Keratinocyte (primary cell): ENCODE results near the gene PHF3. TPM values are rescaled to one million over a fixed set of nuclear protein-coding genes. Genes with fewer than 3 reads are reported as not detected.

Source experiments
- DNase-seq: peaks from one replicate; pipeline ENCODE4 v3.0.0-alpha.2; 2011; ENCODE audit warnings: low read depth, missing footprints, low spot score
- FAIRE-seq: peaks from 2 replicates; lab custom pipeline; 2011; peaks lifted over from hg19 to GRCh38; lab: Jason Lieb, UNC
- H2AFZ ChIP-seq: 2 replicates; pipeline ENCODE4 v1.6.0; 2012; ENCODE audit warnings: low read length, control low read depth, inconsistent platforms; ENCODE audit not compliant: control insufficient read depth
- H3K27ac ChIP-seq: 2 replicates; pipeline ENCODE4 v1.5.1; 2011; ENCODE audit warnings: low read length; ENCODE audit not compliant: control insufficient read depth, insufficient read depth
- H3K27me3 ChIP-seq: 3 replicates; pipeline ENCODE4 v1.6.0; 2011; ENCODE audit warnings: low read length; ENCODE audit not compliant: control insufficient read depth, insufficient read depth; ENCODE audit errors: extremely low read depth
- H3K36me3 ChIP-seq, 2 experiments: 2 replicates in 1 of 2; 3 replicates in 1 of 2; pipeline ENCODE4 v1.5.1; 2011; ENCODE audit warnings: low read length in 2 of 2, mild to moderate bottlenecking in 1 of 2; ENCODE audit not compliant: control insufficient read depth in 2 of 2, insufficient read depth in 2 of 2; ENCODE audit errors: extremely low read depth in 1 of 2
- H3K4me1 ChIP-seq: 3 replicates; pipeline ENCODE4 v1.5.1; 2011; ENCODE audit warnings: low read length; ENCODE audit not compliant: control insufficient read depth, insufficient read depth; ENCODE audit errors: extremely low read depth
- H3K4me2 ChIP-seq: 3 replicates; pipeline ENCODE4 v1.6.0; 2011; ENCODE audit warnings: low read depth, low read length; ENCODE audit not compliant: control insufficient read depth, insufficient read depth; ENCODE audit errors: extremely low read depth
- H3K4me3 ChIP-seq, 3 experiments: fragments of 200-600 bp in 1 of 3; sonication (generic) in 1 of 3; 2 replicates in 2 of 3; 3 replicates in 1 of 3; pipeline ENCODE4 v1.5.1; 2011 to 2016; ENCODE audit warnings: low read length in 3 of 3, mild to moderate bottlenecking in 3 of 3, control low read depth in 2 of 3, inconsistent platforms in 1 of 3, low read depth in 1 of 3, mixed read lengths in 1 of 3, mixed run types in 1 of 3, moderate library complexity in 1 of 3; ENCODE audit not compliant: control insufficient read depth in 2 of 3, insufficient read depth in 2 of 3; ENCODE audit errors: extremely low read depth in 1 of 3
- H3K79me2 ChIP-seq: 2 replicates; pipeline ENCODE4 v1.6.0; 2012; ENCODE audit warnings: low read length; ENCODE audit not compliant: control insufficient read depth, insufficient read depth
- H3K9ac ChIP-seq: 3 replicates; pipeline ENCODE4 v1.6.0; 2011; ENCODE audit warnings: low read length; ENCODE audit not compliant: control insufficient read depth, insufficient read depth; ENCODE audit errors: extremely low read depth
- H3K9me1 ChIP-seq: 3 replicates; pipeline ENCODE4 v1.6.0; 2011; ENCODE audit warnings: low read length; ENCODE audit not compliant: control insufficient read depth, insufficient read depth; ENCODE audit errors: extremely low read depth
- H3K9me3 ChIP-seq: 2 replicates; pipeline ENCODE4 v1.5.1; 2012; ENCODE audit warnings: low read depth, low read length; ENCODE audit not compliant: control insufficient read depth
- H4K20me1 ChIP-seq: 3 replicates; pipeline ENCODE4 v1.6.0; 2011; ENCODE audit warnings: low read length; ENCODE audit not compliant: control insufficient read depth, insufficient read depth; ENCODE audit errors: extremely low read depth
- CTCF ChIP-seq, 3 experiments: IDR thresholded peaks in 1 of 3; conservative IDR thresholded peaks in 1 of 3; optimal IDR thresholded peaks in 1 of 3; 2 replicates in 2 of 3; 3 replicates in 1 of 3; pipeline versions ENCODE3 to v1.5.1; 2011; ENCODE audit warnings: low read length in 3 of 3, mild to moderate bottlenecking in 3 of 3, moderate library complexity in 2 of 3, control low read depth in 1 of 3, inconsistent platforms in 1 of 3; ENCODE audit not compliant: insufficient read depth in 2 of 3; ENCODE audit errors: extremely low read depth in 1 of 3
- EZH2 ChIP-seq: IDR thresholded peaks from one replicate; pipeline ENCODE4 v1.6.1; 2012; ENCODE audit warnings: inconsistent platforms, mild to moderate bottlenecking, low read length, moderate library complexity
- dilution Hi-C: fragments of 300-500 bp; cut with MboI; formaldehyde crosslinking; loops from one replicate; pipeline ENCODE4 v1.7.0; 2020; ENCODE audit warnings: low sequenced_read_pairs; ENCODE audit not compliant: extremely low pct_ligation_motif_present
- polyA plus RNA-seq, 5 experiments: library from polyadenylated mRNA; depleted of rRNA in 3 of 5; stranded (reverse) in 3 of 5; stranded (forward) in 1 of 5; unstranded in 1 of 5; fragments of >200 nt; gene quantifications; 1 replicate in 1 of 5; 2 replicates in 3 of 5; 3 replicates in 1 of 5; pipeline versions ENCODE4 v1.2.1 to v1.2.3, GENCODE V29; 2011 to 2012; ENCODE audit warnings: missing spikeins in 2 of 5, low read depth in 1 of 5, low replicate concordance in 1 of 5

The PHF3 gene
- polyA plus RNA-seq, 1 donor (not counting 4 experiments of a cell fraction or from before 2014, with no cell fraction given) = 13.7 TPM

DNA sequence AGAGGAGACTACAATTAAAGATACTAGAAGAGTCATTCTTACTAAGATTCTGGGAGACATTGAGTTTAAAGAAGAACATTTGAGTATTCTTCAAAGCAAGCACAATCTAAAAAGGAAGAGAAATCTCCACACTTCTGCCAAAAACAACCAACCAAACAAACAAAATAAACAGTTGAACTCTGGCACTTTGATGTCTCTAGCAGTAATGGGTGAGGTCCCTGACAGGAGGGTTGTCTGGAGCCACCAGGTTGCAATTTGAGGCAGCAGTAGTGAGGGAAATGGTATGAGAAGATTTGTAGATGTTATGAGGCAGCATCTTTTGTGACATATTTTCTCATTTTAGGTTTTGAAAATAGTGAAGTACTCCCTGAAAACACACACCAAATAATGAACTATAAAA, 108.1 kb downstream of the PHF3 start:
- Histone ChIP-seq H3K4me3 (no peak overlapping the region), H2AFZ (no peak overlapping the region), H4K20me1 (no peaks in the 10 kb centered on the region), H3K27me3 (no peaks in the 10 kb centered on the region), H3K79me2 (no peaks in the 10 kb centered on the region), H3K9me3 (no peaks in the 10 kb centered on the region), H3K4me2 (no peak overlapping the region), H3K9ac (no peak overlapping the region), H3K36me3 (no peaks in the 10 kb centered on the region), H3K9me1 (no peaks in the 10 kb centered on the region), H3K4me1 (peaks cover 26% of the 10 kb centered on the region), H3K27ac (no peak overlapping the region)
- DNase-seq = no peak
- no peak for FAIRE-seq
- dilution Hi-C loops = no loop called here
- TF ChIP-seq CTCF (optimal IDR thresholded peaks at IDR 0.05 in 1 of 3, IDR thresholded peaks at IDR 0.05 in 1 of 3, conservative IDR thresholded peaks at IDR 0.05 in 1 of 3; ENCODE audit: extremely low read depth in 1 of 3, insufficient read depth in 2 of 3, low read length in 3 of 3) (no peak), EZH2 (no peak)

GRCh38 chr6:63744810-63745209, 109.2 kb downstream of the PHF3 start:
- Histone ChIP-seq H4K20me1 (no peaks in the 10 kb centered on the region), H3K9ac (no peak overlapping the region), H3K4me1 (peaks cover 26% of the 10 kb centered on the region), H3K27me3 (no peaks in the 10 kb centered on the region), H3K36me3 (no peaks in the 10 kb centered on the region), H3K4me2 (no peak overlapping the region), H3K27ac (no peak overlapping the region), H3K9me1 (no peaks in the 10 kb centered on the region), H3K4me3 (no peak overlapping the region), H2AFZ (no peak overlapping the region), H3K9me3 (no peaks in the 10 kb centered on the region), H3K79me2 (no peaks in the 10 kb centered on the region)
- DNase-seq = no peak
- no peak for TF ChIP-seq EZH2
- no peak for TF ChIP-seq CTCF (optimal IDR thresholded peaks at IDR 0.05 in 1 of 3, IDR thresholded peaks at IDR 0.05 in 1 of 3, conservative IDR thresholded peaks at IDR 0.05 in 1 of 3; ENCODE audit: extremely low read depth in 1 of 3, insufficient read depth in 2 of 3, low read length in 3 of 3)
- dilution Hi-C loops = no loop called here
- no peak for FAIRE-seq
